Ishikawa (cell line): ENCODE measurements around the gene KIAA1755.

Experiments
- CEBPB ChIP-seq: IDR thresholded peaks from 2 replicates; pipeline ENCODE4 v1.6.1; 2012
- CREB1 ChIP-seq: IDR thresholded peaks from 2 replicates; pipeline ENCODE4 v1.6.1; 2012; ENCODE audit warnings: low read depth
- EGR1 ChIP-seq: IDR thresholded peaks from 2 replicates; pipeline ENCODE4 v1.6.1; 2012
- EP300 ChIP-seq: IDR thresholded peaks from 2 replicates; pipeline ENCODE4 v1.6.1; 2012; ENCODE audit warnings: borderline replicate concordance
- FOXM1 ChIP-seq: IDR thresholded peaks from 2 replicates; pipeline ENCODE4 v1.6.1; 2012; ENCODE audit warnings: low read depth, borderline replicate concordance
- MAX ChIP-seq: IDR thresholded peaks from 2 replicates; pipeline ENCODE4 v1.6.1; 2012
- RAD21 ChIP-seq: IDR thresholded peaks from 2 replicates; pipeline ENCODE4 v1.6.1; 2012; ENCODE audit warnings: low read depth
- TAF1 ChIP-seq: IDR thresholded peaks from 2 replicates; pipeline ENCODE4 v1.6.1; 2012; ENCODE audit warnings: low read depth, mild to moderate bottlenecking
- TCF12 ChIP-seq: IDR thresholded peaks from 2 replicates; pipeline ENCODE4 v1.6.1; 2012; ENCODE audit warnings: low read depth
- YY1 ChIP-seq: IDR thresholded peaks from 2 replicates; pipeline ENCODE4 v1.6.1; 2012; ENCODE audit warnings: low read depth
- ZBTB7A ChIP-seq: IDR thresholded peaks from 2 replicates; pipeline ENCODE4 v1.6.1; 2012; ENCODE audit warnings: low read depth
- TF ChIP-seq, protein P1 (sequence below): IDR thresholded peaks from 2 replicates; pipeline ENCODE4 v1.6.1; 2012; ENCODE audit warnings: low read depth, mild to moderate bottlenecking

DNA sequence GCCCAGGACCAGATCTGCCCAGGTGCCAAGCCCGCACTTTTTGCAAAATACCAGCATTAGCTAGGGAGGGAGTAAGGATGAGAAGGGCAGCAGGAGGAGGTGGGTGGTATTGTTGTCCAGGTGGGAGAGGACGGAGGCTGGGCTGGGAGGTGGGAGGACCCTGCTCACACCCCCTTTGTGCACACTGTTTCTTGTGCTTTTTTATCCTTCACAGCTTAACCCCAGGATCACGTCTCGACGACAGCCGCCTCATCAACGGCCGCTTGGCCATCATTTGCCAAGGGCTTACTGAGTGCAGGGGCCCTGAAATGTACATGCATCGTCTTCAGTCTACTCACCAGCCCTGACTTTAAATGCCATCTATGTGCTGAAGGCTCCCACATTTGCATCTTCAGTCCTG, 83.3 kb downstream of the KIAA1755 start:
- no peak for TF ChIP-seq MAX
- no peak for TF ChIP-seq EP300
- TF ChIP-seq, protein P1, sequence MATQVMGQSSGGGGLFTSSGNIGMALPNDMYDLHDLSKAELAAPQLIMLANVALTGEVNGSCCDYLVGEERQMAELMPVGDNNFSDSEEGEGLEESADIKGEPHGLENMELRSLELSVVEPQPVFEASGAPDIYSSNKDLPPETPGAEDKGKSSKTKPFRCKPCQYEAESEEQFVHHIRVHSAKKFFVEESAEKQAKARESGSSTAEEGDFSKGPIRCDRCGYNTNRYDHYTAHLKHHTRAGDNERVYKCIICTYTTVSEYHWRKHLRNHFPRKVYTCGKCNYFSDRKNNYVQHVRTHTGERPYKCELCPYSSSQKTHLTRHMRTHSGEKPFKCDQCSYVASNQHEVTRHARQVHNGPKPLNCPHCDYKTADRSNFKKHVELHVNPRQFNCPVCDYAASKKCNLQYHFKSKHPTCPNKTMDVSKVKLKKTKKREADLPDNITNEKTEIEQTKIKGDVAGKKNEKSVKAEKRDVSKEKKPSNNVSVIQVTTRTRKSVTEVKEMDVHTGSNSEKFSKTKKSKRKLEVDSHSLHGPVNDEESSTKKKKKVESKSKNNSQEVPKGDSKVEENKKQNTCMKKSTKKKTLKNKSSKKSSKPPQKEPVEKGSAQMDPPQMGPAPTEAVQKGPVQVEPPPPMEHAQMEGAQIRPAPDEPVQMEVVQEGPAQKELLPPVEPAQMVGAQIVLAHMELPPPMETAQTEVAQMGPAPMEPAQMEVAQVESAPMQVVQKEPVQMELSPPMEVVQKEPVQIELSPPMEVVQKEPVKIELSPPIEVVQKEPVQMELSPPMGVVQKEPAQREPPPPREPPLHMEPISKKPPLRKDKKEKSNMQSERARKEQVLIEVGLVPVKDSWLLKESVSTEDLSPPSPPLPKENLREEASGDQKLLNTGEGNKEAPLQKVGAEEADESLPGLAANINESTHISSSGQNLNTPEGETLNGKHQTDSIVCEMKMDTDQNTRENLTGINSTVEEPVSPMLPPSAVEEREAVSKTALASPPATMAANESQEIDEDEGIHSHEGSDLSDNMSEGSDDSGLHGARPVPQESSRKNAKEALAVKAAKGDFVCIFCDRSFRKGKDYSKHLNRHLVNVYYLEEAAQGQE, result no peak
- TF ChIP-seq TAF1, result no peak
- no peak for TF ChIP-seq CREB1
- no peak for TF ChIP-seq ZBTB7A
- no peak for TF ChIP-seq YY1
- no peak for TF ChIP-seq TCF12
- no peak for TF ChIP-seq RAD21
- no peak for TF ChIP-seq EGR1
- no peak for TF ChIP-seq CEBPB
- TF ChIP-seq FOXM1, result no peak
